H1 (cell line): ENCODE measurements around the gene HOXA6. TPM values are rescaled to one million over a fixed set of nuclear protein-coding genes. Genes with fewer than 3 reads are reported as not detected.

Experiments
- ASH2L ChIP-seq: fragments of 200-600, 300-600 bp; sonication (generic); IDR thresholded peaks from one replicate; pipeline ENCODE4 v1.7.1; 2017; ENCODE audit warnings: low read length
- CEBPB ChIP-seq: IDR thresholded peaks from 2 replicates; pipeline ENCODE4 v1.6.1; 2012; ENCODE audit warnings: low read depth, low read length
- CHD7 ChIP-seq: fragments of 300-600 bp; sonication (generic); IDR thresholded peaks from 2 replicates; pipeline ENCODE4 v1.7.1; 2012; ENCODE audit warnings: low read length, moderate library complexity, mild to moderate bottlenecking, inconsistent platforms; ENCODE audit not compliant: insufficient replicate concordance
- KDM1A ChIP-seq: fragments of 200-600, 300-600 bp; sonication (generic); IDR thresholded peaks from 2 replicates; pipeline ENCODE4 v1.7.1; 2016; ENCODE audit warnings: mild to moderate bottlenecking, low read length, borderline replicate concordance
- POLR2A ChIP-seq, 2 experiments: IDR thresholded peaks; 1 replicate in 1 of 2; 2 replicates in 1 of 2; pipeline ENCODE4 v1.6.1; 2011; ENCODE audit warnings: low read depth in 2 of 2, low read length in 2 of 2, mild to moderate bottlenecking in 2 of 2; ENCODE audit errors: control extremely low read depth in 1 of 2
- SP1 ChIP-seq: IDR thresholded peaks from 2 replicates; pipeline ENCODE4 v1.6.1; 2011; ENCODE audit warnings: low read depth, low read length
- SUZ12 ChIP-seq: fragments of 200-600 bp; sonication (generic); IDR thresholded peaks from 2 replicates; pipeline ENCODE4 v1.6.1; 2012; ENCODE audit warnings: mild to moderate bottlenecking, inconsistent platforms, low read length, moderate library complexity, mixed read lengths
- USF2 ChIP-seq: IDR thresholded peaks from 2 replicates; pipeline ENCODE4 v1.6.1; 2011; ENCODE audit warnings: low read length, improper control_type of control experiment
- ZNF274 ChIP-seq: IDR thresholded peaks from 2 replicates; pipeline ENCODE4 v1.7.0; 2012; ENCODE audit warnings: low read length, borderline replicate concordance; ENCODE audit errors: extremely low read depth
- polyA plus RNA-seq, 7 experiments: library from polyadenylated mRNA; depleted of rRNA in 3 of 7; stranded (reverse) in 5 of 7; unstranded in 2 of 7; fragments of >200 nt in 5 of 7; fragments of 200-250 nt in 2 of 7; gene quantifications; 1 replicate in 5 of 7; 2 replicates in 1 of 7; 4 replicates in 1 of 7; pipeline versions ENCODE4 v1.2.1 to v1.2.3, GENCODE V29; 2011 to 2013; ENCODE audit warnings: missing spikeins in 2 of 7, mixed read lengths in 2 of 7
- total RNA-seq: library from RNA; stranded (reverse); fragmentation: NEBNext Ultra II Directional; extraction: Animal tissue kit (Norgen Biotek cat#: 25700); gene quantifications from 2 replicates; pipeline ENCODE4 v1.2.1, GENCODE V29; 2021

HOXA6 gene
- total and polyA plus RNA-seq, 2 of the 8 experiments (the other 6 are each of a cell fraction or from before 2014, with no cell fraction given), result not detected

- TF ChIP-seq USF2 (no peak), SP1 (peak; percentile 19; the same call in 1 of the 2 replicates), SUZ12 (peak; percentile 99), KDM1A (0 out of 2 replicates have a peak, but pooled peaks have one; percentile 16), CEBPB (no peak), POLR2A (IDR thresholded peaks at IDR 0.05; ENCODE audit: control extremely low read depth in 1 of 2, low read depth in 2 of 2, low read length in 2 of 2) (no peak), ASH2L (peak; percentile 51), ZNF274 (no peak), CHD7 (no peak)
Observed at GRCh38 chr7:27112955-27113949, 34.3 kb downstream of the HOXA6 start (continued).
